ENCODE data around the gene METRN. TPM values are rescaled to one million over a fixed set of nuclear protein-coding genes. Genes with fewer than 3 reads are reported as not detected.
A peak's percentile ranks its signal among the peaks of the same experiment; 100 is the strongest.

Gene METRN
- total RNA-seq, 1 donor from 2014 or later: 116 TPM

DNA sequence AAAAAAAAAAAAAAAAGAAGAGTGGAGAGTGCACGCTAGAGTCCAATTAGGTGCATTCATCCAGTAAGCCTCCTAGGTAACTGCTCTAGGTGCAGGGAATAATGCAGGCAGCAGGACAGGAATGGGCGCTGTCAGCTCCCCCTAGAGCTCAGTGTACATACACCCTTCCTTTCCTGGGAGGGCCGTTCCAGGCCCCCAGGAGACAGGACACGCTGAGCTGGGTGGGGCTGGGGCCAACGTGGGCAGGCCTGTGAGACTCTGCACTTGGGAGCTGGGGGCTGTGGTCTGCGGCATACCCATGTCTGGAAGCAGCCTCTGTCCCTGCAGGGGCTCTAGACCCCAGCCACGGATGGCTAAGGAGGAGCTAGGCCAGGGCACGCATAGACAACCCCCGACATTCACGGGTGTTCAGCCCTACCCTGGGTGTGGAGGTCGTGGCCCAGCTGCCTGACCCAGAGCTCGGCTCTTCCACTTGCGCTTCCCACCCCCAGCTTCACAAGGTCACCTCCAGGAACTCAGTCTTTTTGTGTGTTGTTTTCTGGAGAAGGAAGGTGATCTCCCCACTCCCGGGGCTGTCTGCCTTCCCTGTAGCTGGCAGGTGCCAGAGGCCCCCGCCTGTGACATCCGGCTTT, 5.0 kb downstream of the METRN start:
- no peak for DNase-seq (ENCODE audit: low read depth)
- Histone ChIP-seq H3K4me3 (ENCODE audit: low read depth, low read length) (peak overlapping the region; percentile 80), H3K36me3 (ENCODE audit: control insufficient read depth, insufficient read depth, low read length) (no peaks in the 10 kb centered on the region), H3K27me3 (ENCODE audit: control insufficient read depth, insufficient read depth, low read length) (no peaks in the 10 kb centered on the region)
- TF ChIP-seq, protein P1, sequence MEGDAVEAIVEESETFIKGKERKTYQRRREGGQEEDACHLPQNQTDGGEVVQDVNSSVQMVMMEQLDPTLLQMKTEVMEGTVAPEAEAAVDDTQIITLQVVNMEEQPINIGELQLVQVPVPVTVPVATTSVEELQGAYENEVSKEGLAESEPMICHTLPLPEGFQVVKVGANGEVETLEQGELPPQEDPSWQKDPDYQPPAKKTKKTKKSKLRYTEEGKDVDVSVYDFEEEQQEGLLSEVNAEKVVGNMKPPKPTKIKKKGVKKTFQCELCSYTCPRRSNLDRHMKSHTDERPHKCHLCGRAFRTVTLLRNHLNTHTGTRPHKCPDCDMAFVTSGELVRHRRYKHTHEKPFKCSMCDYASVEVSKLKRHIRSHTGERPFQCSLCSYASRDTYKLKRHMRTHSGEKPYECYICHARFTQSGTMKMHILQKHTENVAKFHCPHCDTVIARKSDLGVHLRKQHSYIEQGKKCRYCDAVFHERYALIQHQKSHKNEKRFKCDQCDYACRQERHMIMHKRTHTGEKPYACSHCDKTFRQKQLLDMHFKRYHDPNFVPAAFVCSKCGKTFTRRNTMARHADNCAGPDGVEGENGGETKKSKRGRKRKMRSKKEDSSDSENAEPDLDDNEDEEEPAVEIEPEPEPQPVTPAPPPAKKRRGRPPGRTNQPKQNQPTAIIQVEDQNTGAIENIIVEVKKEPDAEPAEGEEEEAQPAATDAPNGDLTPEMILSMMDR (IDR thresholded peaks at IDR 0.05; ENCODE audit: insufficient read depth, low read length, poor library complexity, severe bottlenecking): peak; percentile 53

GRCh38 chr16:720447-720989, 5.6 kb downstream of the METRN start:
- TF ChIP-seq, protein P1 (IDR thresholded peaks at IDR 0.05; ENCODE audit: insufficient read depth, low read length, poor library complexity, severe bottlenecking): no peak
- Histone ChIP-seq H3K27me3 (ENCODE audit: control insufficient read depth, insufficient read depth, low read length) (no peaks in the 10 kb centered on the region), H3K36me3 (ENCODE audit: control insufficient read depth, insufficient read depth, low read length) (no peaks in the 10 kb centered on the region), H3K4me3 (ENCODE audit: low read depth, low read length) (peak overlapping the region; percentile 80)
- no peak for DNase-seq (ENCODE audit: low read depth)

- H3K36me3 ChIP-seq (ENCODE audit: control insufficient read depth, insufficient read depth, low read length): no peaks in the 10 kb centered on the region
- no peaks in the 10 kb centered on the region for H3K27me3 ChIP-seq (ENCODE audit: control insufficient read depth, insufficient read depth, low read length)
- no peak for DNase-seq (ENCODE audit: low read depth)
- H3K4me3 ChIP-seq (ENCODE audit: low read depth, low read length): peak within 1 kb of the TSS; percentile 80
- TF ChIP-seq, protein P1 (IDR thresholded peaks at IDR 0.05; ENCODE audit: insufficient read depth, low read length, poor library complexity, severe bottlenecking): no peak
Measured at GRCh38 chr16:720990-721764, 6.3 kb downstream of the METRN start, which contains the start of gene ANTKMT. Gene ANTKMT, plus strand, starts transcription at chr16:721146. Its CDS starts 129 bp downstream, at chr16:721275.

- Histone ChIP-seq H3K36me3 (ENCODE audit: control insufficient read depth, insufficient read depth, low read length) (no peaks in the 10 kb centered on the region), H3K27me3 (ENCODE audit: control insufficient read depth, insufficient read depth, low read length) (no peaks in the 10 kb centered on the region), H3K4me3 (ENCODE audit: low read depth, low read length) (peak overlapping the region; percentile 80)
- no peak for DNase-seq (ENCODE audit: low read depth)
- TF ChIP-seq, protein P1 (IDR thresholded peaks at IDR 0.05; ENCODE audit: insufficient read depth, low read length, poor library complexity, severe bottlenecking): no peak
Measured at GRCh38 chr16:721765-722540, 7.0 kb downstream of the METRN start.

DNA sequence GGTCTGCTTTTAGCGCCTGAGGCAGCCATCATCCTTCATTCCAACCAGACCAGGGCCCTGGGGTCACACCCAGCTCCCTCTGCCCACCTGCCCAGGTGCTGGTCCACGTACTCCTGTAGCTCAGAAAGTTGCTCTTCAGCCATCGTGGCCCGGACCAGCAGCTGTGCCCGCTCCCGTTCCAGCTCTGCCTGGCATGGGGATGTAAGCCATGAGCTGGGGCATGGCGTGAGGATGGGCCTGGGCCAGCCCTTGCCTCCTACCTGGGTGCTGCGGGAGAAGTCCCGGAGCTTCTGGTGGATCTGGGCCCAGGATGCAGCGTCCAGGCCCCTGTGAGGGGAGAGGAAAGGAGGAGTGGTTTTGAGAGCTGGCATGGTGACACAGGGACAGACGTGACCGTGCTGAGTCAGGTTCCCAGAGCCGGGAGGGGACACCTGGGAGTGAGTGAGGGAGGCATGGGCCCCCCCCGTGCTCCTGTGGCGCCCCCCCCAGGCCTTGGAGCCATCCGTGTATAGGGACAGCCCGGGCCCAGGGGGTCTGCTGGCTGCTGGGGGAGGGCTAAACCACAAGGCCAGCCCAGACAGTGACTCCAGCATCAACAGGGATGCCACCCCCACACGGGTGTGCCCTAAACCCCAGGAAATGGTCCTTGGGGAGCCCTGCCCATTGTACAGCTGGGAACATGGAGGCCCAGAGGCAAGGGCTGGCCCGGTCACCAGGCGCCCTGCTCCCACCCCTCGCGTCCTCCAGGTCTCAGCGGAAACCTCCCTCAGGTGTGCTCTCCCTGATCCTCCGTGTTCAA, 8.1 kb downstream of the METRN start:
- no peaks in the 10 kb centered on the region for H3K27me3 ChIP-seq (ENCODE audit: control insufficient read depth, insufficient read depth, low read length)
- H3K4me3 ChIP-seq (ENCODE audit: low read depth, low read length): no peak overlapping the region
- no peak for DNase-seq (ENCODE audit: low read depth)
- H3K36me3 ChIP-seq (ENCODE audit: control insufficient read depth, insufficient read depth, low read length): no peaks in the 10 kb centered on the region
- TF ChIP-seq, protein P1 (IDR thresholded peaks at IDR 0.05; ENCODE audit: insufficient read depth, low read length, poor library complexity, severe bottlenecking): no peak
